ENCODE data around the gene TM4SF4.

- TF ChIP-seq CTCF (IDR thresholded peaks at IDR 0.05; ENCODE audit: insufficient read depth, low read length, poor library complexity, severe bottlenecking) (no peak), EZH2phosphoT487 (conservative IDR thresholded peaks at IDR 0.05; ENCODE audit: low read length) (no peak)
Observed at GRCh38 chr3:149495581-149496125, 21.2 kb downstream of the TM4SF4 start.

Data from SU-DHL-6 (cell line).